IMR-90 (cell line): ENCODE results near the gene H6PD. TPM values are rescaled to one million over a fixed set of nuclear protein-coding genes. Genes with fewer than 3 reads are reported as not detected.

Experiments
- ATAC-seq: fragments of 200-7000 bp; cut with Tn5 transposase; 2 replicates; pipeline ENCODE4 v1.9.1; 2020; ENCODE audit warnings: low read depth, mild to moderate bottlenecking, moderate library complexity
- BruUV-seq: library from RNA; stranded (reverse); fragments of 400-500 nt; replicated peaks from 2 replicates; lab custom pipeline; 2021; lab: Mats Ljungman, UMichigan
- CTCF ChIA-PET: fragments of 300-600 bp; formaldehyde crosslinking; extraction: SDS; loops from one replicate; lab custom pipeline; 2021; ENCODE audit warnings: antibody characterized with exemption; lab: Yijun Ruan, JAX
- POLR2A ChIA-PET: fragments of 300-600 bp; sonication (Branson Sonifier 250); formaldehyde crosslinking; loops from one replicate; lab custom pipeline; 2022; ENCODE audit warnings: antibody characterized with exemption; ENCODE audit not compliant: unreplicated experiment; lab: Charles Lee
- DNase-seq: peaks from one replicate; pipeline ENCODE4 v3.0.0; 2013
- H2AFZ ChIP-seq: replicated peaks from 2 replicates; pipeline ENCODE3; 2013; ENCODE audit warnings: low read length, mild to moderate bottlenecking; ENCODE audit not compliant: poor library complexity
- H2AK5ac ChIP-seq: 2 replicates; pipeline ENCODE4 v1.6.1; 2013; ENCODE audit warnings: low read depth, low read length, inconsistent platforms
- H2AK9ac ChIP-seq: replicated peaks from 2 replicates; pipeline ENCODE3; 2013; ENCODE audit warnings: mild to moderate bottlenecking, low read depth, low read length, moderate library complexity; ENCODE audit not compliant: poor library complexity
- H2BK120ac ChIP-seq: 2 replicates; pipeline ENCODE4 v1.6.1; 2013; ENCODE audit warnings: low read depth, low read length, inconsistent platforms
- H2BK15ac ChIP-seq: 3 replicates; pipeline ENCODE4 v1.6.1; 2013; ENCODE audit warnings: low read depth, low read length, inconsistent platforms
- H2BK20ac ChIP-seq: 2 replicates; pipeline ENCODE4 v1.6.1; 2013; ENCODE audit warnings: low read depth, mild to moderate bottlenecking, inconsistent platforms, low read length, moderate library complexity
- H2BK5ac ChIP-seq: 2 replicates; pipeline ENCODE4 v1.6.1; 2013; ENCODE audit warnings: mild to moderate bottlenecking, low read depth, low read length, inconsistent platforms; ENCODE audit not compliant: poor library complexity, severe bottlenecking
- H3K14ac ChIP-seq: replicated peaks from 2 replicates; pipeline ENCODE4 v1.6.1; 2013; ENCODE audit warnings: low read depth, low read length, inconsistent platforms
- H3K18ac ChIP-seq: 2 replicates; pipeline ENCODE4 v1.6.1; 2013; ENCODE audit warnings: low read depth, low read length, control low read depth
- H3K23ac ChIP-seq: 2 replicates; pipeline ENCODE4 v1.6.1; 2013; ENCODE audit warnings: low read depth, low read length, inconsistent platforms
- H3K27ac ChIP-seq: 2 replicates; pipeline ENCODE4 v1.5.1; 2013; ENCODE audit warnings: mild to moderate bottlenecking, control low read depth, low read length; ENCODE audit not compliant: insufficient read depth
- H3K27me3 ChIP-seq: 2 replicates; pipeline ENCODE4 v1.6.1; 2013; ENCODE audit warnings: low read length; ENCODE audit not compliant: control insufficient read depth, insufficient read depth
- H3K36me3 ChIP-seq: 2 replicates; pipeline ENCODE4 v1.6.1; 2013; ENCODE audit warnings: low read length, mixed read lengths; ENCODE audit not compliant: control insufficient read depth, insufficient read depth
- H3K4ac ChIP-seq: 2 replicates; pipeline ENCODE4 v1.6.1; 2013; ENCODE audit warnings: low read depth, low read length, inconsistent platforms
- H3K4me1 ChIP-seq: 2 replicates; pipeline ENCODE4 v1.6.1; 2013; ENCODE audit warnings: low read length, mixed read lengths; ENCODE audit not compliant: control insufficient read depth, insufficient read depth
- H3K4me2 ChIP-seq: 2 replicates; pipeline ENCODE4 v1.6.1; 2013; ENCODE audit warnings: low read depth, mild to moderate bottlenecking, control low read depth, low read length, moderate library complexity
- H3K4me3 ChIP-seq: 2 replicates; pipeline ENCODE4 v1.5.1; 2013; ENCODE audit warnings: low read depth, mild to moderate bottlenecking, control low read depth, low read length, moderate library complexity; ENCODE audit not compliant: insufficient read depth
- H3K56ac ChIP-seq: 2 replicates; pipeline ENCODE4 v1.6.1; 2013; ENCODE audit warnings: low read length, inconsistent platforms; ENCODE audit not compliant: insufficient read depth; ENCODE audit errors: extremely low read depth
- H3K79me1 ChIP-seq, 2 experiments: 2 replicates each; pipeline ENCODE4 v1.6.1; 2013; ENCODE audit warnings: low read length in 2 of 2, inconsistent platforms in 1 of 2, low read depth in 1 of 2
- H3K9ac ChIP-seq: 2 replicates; pipeline ENCODE4 v1.6.1; 2013; ENCODE audit warnings: low read depth, low read length, control low read depth
- H3K9me1 ChIP-seq: 2 replicates; pipeline ENCODE4 v1.6.1; 2013; ENCODE audit warnings: low read length, inconsistent platforms; ENCODE audit not compliant: insufficient read depth
- H3K9me3 ChIP-seq: 2 replicates; pipeline ENCODE4 v1.6.1; 2013; ENCODE audit warnings: low read length; ENCODE audit not compliant: control insufficient read depth, insufficient read depth
- H4K20me1 ChIP-seq: 2 replicates; pipeline ENCODE4 v1.6.1; 2013; ENCODE audit warnings: low read length, inconsistent platforms; ENCODE audit not compliant: insufficient read depth
- H4K5ac ChIP-seq: 2 replicates; pipeline ENCODE4 v1.6.1; 2013; ENCODE audit warnings: mild to moderate bottlenecking, low read depth, low read length, control low read depth
- H4K8ac ChIP-seq, 2 experiments: 2 replicates each; pipeline ENCODE4 v1.6.1; 2013; ENCODE audit warnings: low read depth in 2 of 2, low read length in 2 of 2, control low read depth in 1 of 2, inconsistent platforms in 1 of 2
- H4K91ac ChIP-seq: 2 replicates; pipeline ENCODE4 v1.6.1; 2013; ENCODE audit warnings: low read depth, low read length, inconsistent platforms; ENCODE audit not compliant: insufficient read depth
- BHLHE40 ChIP-seq: fragments of 150-350 bp; IDR thresholded peaks from 2 replicates; pipeline ENCODE4 v1.6.1; 2016; ENCODE audit warnings: mild to moderate bottlenecking, low read depth, low read length
- CHD1 ChIP-seq: IDR thresholded peaks from 2 replicates; pipeline ENCODE4 v1.6.1; 2012; ENCODE audit warnings: low read depth, low read length, improper control_type of control experiment
- ELK1 ChIP-seq: fragments of 150-350 bp; IDR thresholded peaks from 2 replicates; pipeline ENCODE4 v1.6.1; 2016; ENCODE audit warnings: low read depth, mild to moderate bottlenecking, low read length, moderate library complexity, borderline replicate concordance
- FOS ChIP-seq: fragments of 150-350 bp; IDR thresholded peaks from 2 replicates; pipeline ENCODE4 v1.6.1; 2016; ENCODE audit warnings: low read depth, low read length
- MAFK ChIP-seq: IDR thresholded peaks from 2 replicates; pipeline ENCODE4 v1.6.1; 2012; ENCODE audit warnings: low read depth, low read length, improper control_type of control experiment
- MAZ ChIP-seq: IDR thresholded peaks from 2 replicates; pipeline ENCODE4 v1.6.1; 2012; ENCODE audit warnings: low read depth, mild to moderate bottlenecking, low read length, improper control_type of control experiment, moderate library complexity, borderline replicate concordance
- NFE2L2 ChIP-seq: fragments of 150-350 bp; IDR thresholded peaks from 2 replicates; pipeline ENCODE4 v1.6.1; 2016; ENCODE audit warnings: low read depth, mild to moderate bottlenecking, low read length
- RAD21 ChIP-seq: IDR thresholded peaks from 2 replicates; pipeline ENCODE4 v1.6.1; 2012; ENCODE audit warnings: low read length, improper control_type of control experiment
- SMC3 ChIP-seq: fragments of 150-350 bp; IDR thresholded peaks from 2 replicates; pipeline ENCODE4 v1.6.1; 2016; ENCODE audit warnings: low read depth, mild to moderate bottlenecking, antibody characterized with exemption, low read length, moderate library complexity
- WGBS, 2 experiments: methylation state at CpG; one replicate each; pipeline versions ENCODE4 v1.1.5 to v1.1.7; 2013; ENCODE audit warnings: missing lambda C conversion rate in 2 of 2; ENCODE audit not compliant: insufficient read length in 1 of 2; ENCODE audit errors: extremely low coverage in 2 of 2; 5-methylcytosine and 5-hydroxymethylcytosine counted together
- dilution Hi-C: fragments of 300-500 bp; cut with HindIII; formaldehyde crosslinking; loops from one replicate; pipeline ENCODE4 v1.14.3; 2018; ENCODE audit warnings: low sequenced_read_pairs; ENCODE audit not compliant: unreplicated experiment
- in situ Hi-C: fragments of 300-500 bp; cut with MboI; formaldehyde crosslinking; loops from 3 replicates; pipeline ENCODE4 v1.14.3; 2019; ENCODE audit warnings: low sequenced_read_pairs, inconsistent platforms, mixed read lengths
- intact Hi-C: fragments of 100-400 bp; cut with micrococcal nuclease; formaldehyde crosslinking; loops from 2 replicates; pipeline ENCODE4 v1.10.0; 2022
- polyA plus RNA-seq, 3 experiments: library from polyadenylated mRNA; depleted of rRNA; stranded (reverse); fragments of >200 nt; gene quantifications; 2 replicates each; pipeline ENCODE4 v1.2.3, GENCODE V29; 2012; ENCODE audit warnings: low replicate concordance in 1 of 3
- total RNA-seq: library from RNA; depleted of rRNA; stranded (reverse); fragments of >200 nt; gene quantifications from 2 replicates; pipeline ENCODE4 v1.2.3, GENCODE V29; 2012
- TF ChIP-seq, protein P1 (sequence below): conservative IDR thresholded peaks from 2 replicates; pipeline ENCODE4 v1.5.1; 2012; ENCODE audit warnings: mild to moderate bottlenecking, low read depth, low read length, improper control_type of control experiment
- TF ChIP-seq, protein P2 (sequence below): fragments of 150-350 bp; IDR thresholded peaks from 2 replicates; pipeline ENCODE4 v1.6.1; 2017; ENCODE audit warnings: mild to moderate bottlenecking, antibody characterized with exemption, low read length, low read depth

H6PD gene
- total and polyA plus RNA-seq, 2 of the 4 experiments (the other 2 are of a cell fraction), result 9.3 to 22.1 TPM

DNA sequence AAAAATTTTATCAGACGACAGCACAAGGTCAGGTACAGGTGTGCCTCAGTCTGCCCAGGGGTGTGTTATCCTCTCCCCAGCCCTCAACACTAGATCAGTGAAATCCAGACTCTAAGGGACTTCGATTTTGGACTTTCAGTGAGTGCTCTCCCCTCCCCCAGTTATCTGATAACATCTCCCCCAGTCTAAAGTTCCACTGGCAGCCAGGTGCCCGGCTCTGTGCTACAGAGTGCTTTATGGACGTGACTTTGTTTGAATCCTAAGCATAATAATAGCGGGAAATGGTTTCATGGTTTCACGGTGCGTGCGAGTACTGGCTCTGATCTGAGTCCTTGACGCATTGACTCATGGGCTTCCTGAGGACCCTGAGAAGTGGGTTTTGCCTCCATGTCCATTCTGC, 61.3 kb downstream of the H6PD start (continued):
- TF ChIP-seq MAZ, result no peak
- no peak for TF ChIP-seq CHD1
- TF ChIP-seq BHLHE40, result no peak
- TF ChIP-seq, protein P1, sequence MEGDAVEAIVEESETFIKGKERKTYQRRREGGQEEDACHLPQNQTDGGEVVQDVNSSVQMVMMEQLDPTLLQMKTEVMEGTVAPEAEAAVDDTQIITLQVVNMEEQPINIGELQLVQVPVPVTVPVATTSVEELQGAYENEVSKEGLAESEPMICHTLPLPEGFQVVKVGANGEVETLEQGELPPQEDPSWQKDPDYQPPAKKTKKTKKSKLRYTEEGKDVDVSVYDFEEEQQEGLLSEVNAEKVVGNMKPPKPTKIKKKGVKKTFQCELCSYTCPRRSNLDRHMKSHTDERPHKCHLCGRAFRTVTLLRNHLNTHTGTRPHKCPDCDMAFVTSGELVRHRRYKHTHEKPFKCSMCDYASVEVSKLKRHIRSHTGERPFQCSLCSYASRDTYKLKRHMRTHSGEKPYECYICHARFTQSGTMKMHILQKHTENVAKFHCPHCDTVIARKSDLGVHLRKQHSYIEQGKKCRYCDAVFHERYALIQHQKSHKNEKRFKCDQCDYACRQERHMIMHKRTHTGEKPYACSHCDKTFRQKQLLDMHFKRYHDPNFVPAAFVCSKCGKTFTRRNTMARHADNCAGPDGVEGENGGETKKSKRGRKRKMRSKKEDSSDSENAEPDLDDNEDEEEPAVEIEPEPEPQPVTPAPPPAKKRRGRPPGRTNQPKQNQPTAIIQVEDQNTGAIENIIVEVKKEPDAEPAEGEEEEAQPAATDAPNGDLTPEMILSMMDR, result no peak

- no peak overlapping the region for H3K23ac ChIP-seq
- H3K4me3 ChIP-seq, result no peak overlapping the region
- 100% methylated on average over 3 of the region's 6 CpGs; no CpG with 5 or more reads in 1 of the 2 experiments for WGBS, 2 experiments
- ChIA-PET CTCF (no interaction called here), POLR2A (no interaction called here)
- H3K79me1 ChIP-seq, result peaks cover 42 to 80% of the 10 kb centered on the region in 2 experiments
- no peak overlapping the region for H2AFZ ChIP-seq
- H3K4me2 ChIP-seq, result no peak overlapping the region
- H3K36me3 ChIP-seq, result peaks cover 4% of the 10 kb centered on the region; the same call in 1 of the 2 replicates
- H2BK5ac ChIP-seq, result no peak overlapping the region
- H3K9ac ChIP-seq, result no peak overlapping the region
- intact Hi-C loops, result no loop called here
- H2BK15ac ChIP-seq, result no peak overlapping the region
- ATAC-seq, result no peak
- H3K4me1 ChIP-seq, result peaks cover 27% of the 10 kb centered on the region
- in situ Hi-C loops, result no loop called here
- H4K8ac ChIP-seq, result no peak overlapping the region
- H3K27me3 ChIP-seq, result no peaks in the 10 kb centered on the region
- no peak overlapping the region for H4K5ac ChIP-seq
- no peak overlapping the region for H2BK120ac ChIP-seq
- peaks cover 38% of the 10 kb centered on the region for H3K9me1 ChIP-seq
- peaks cover 61% of the 10 kb centered on the region for H4K20me1 ChIP-seq
- dilution Hi-C loops, result no loop called here
- no peak overlapping the region for H3K27ac ChIP-seq
- no TSS peak for BruUV-seq
- H2BK20ac ChIP-seq, result no peak overlapping the region
- no peak for DNase-seq
- H4K91ac ChIP-seq, result no peak overlapping the region
- H3K18ac ChIP-seq, result no peak overlapping the region
- H3K4ac ChIP-seq, result no peak overlapping the region
- H2AK9ac ChIP-seq, result no peak overlapping the region
- H3K14ac ChIP-seq, result 0 out of 2 replicates have a peak overlapping the region, but pooled peaks have one; percentile 11
- no peak overlapping the region for H3K56ac ChIP-seq
- H2AK5ac ChIP-seq, result no peak overlapping the region
- H3K9me3 ChIP-seq, result no peaks in the 10 kb centered on the region
- no peak for TF ChIP-seq NFE2L2
- TF ChIP-seq, protein P2, sequence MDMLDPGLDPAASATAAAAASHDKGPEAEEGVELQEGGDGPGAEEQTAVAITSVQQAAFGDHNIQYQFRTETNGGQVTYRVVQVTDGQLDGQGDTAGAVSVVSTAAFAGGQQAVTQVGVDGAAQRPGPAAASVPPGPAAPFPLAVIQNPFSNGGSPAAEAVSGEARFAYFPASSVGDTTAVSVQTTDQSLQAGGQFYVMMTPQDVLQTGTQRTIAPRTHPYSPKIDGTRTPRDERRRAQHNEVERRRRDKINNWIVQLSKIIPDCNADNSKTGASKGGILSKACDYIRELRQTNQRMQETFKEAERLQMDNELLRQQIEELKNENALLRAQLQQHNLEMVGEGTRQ, result no peak
- TF ChIP-seq RAD21, result no peak
- no peak for TF ChIP-seq FOS
- no peak for TF ChIP-seq SMC3
- TF ChIP-seq CHD1, result no peak
- no peak for TF ChIP-seq MAFK
- no peak for TF ChIP-seq ELK1
- TF ChIP-seq, protein P1, result no peak
Observed at GRCh38 chr1:9296850-9297249, 62.3 kb downstream of the H6PD start.
